ENCODE data around the gene B3GNT8. TPM values are rescaled to one million over a fixed set of nuclear protein-coding genes. Genes with fewer than 3 reads are reported as not detected.

Gene B3GNT8
- total RNA-seq, 1 donor from 2014 or later: 35.8 TPM

DNA sequence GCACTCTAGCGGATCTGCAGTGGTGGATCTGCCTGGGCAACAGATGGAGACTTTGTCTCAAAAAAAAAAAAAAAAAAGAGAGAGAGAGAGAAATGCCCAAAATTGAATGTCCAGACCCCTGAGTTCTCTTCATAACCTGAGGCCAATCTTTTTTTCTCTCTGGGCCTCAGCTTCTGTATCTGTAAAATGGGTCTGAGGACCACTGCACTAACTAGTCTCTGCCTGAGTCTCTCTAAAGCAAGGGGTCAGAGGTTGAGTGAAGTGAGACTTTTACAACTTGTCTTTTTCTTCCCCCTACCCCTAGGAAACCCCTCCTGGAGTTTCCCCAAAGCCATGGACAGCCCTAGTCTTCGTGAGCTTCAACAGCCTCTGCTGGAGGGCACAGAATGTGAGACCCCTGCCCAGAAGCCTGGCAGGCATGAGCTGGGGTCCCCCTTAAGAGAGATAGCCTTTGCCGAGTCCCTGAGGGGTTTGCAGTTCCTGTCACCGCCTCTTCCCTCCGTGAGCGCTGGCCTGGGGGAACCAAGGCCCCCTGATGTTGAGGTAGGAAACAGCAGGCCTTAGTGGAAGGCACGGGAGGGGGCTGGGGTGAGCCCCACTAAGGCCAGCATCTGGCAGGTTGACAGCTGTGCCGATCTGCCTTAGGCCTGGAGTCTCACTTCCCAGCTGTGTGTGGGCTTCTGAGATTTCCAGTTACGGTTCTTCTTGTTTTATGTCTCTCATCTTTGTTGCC lies 49.0 kb downstream of the B3GNT8 start:
- Histone ChIP-seq H3K4me3 (no peak overlapping the region), H3K27me3 (no peaks in the 10 kb centered on the region), H3K9me3 (no peaks in the 10 kb centered on the region), H3K4me1 (peaks cover 47% of the 10 kb centered on the region), H3K36me3 (no peaks in the 10 kb centered on the region), H3K27ac (peak overlapping the region; percentile 5)
- no peak for DNase-seq (ENCODE audit: extremely low spot score in 2 of 2)
- intact Hi-C loops (cut with DNase I): no loop called here
- no peak for TF ChIP-seq POLR2AphosphoS5 (IDR thresholded peaks at IDR 0.05; ENCODE audit: insufficient read depth in 1 of 2, low read depth in 1 of 2)
- TF ChIP-seq POLR2A (IDR thresholded peaks at IDR 0.05): no peak
- TF ChIP-seq, protein P1, sequence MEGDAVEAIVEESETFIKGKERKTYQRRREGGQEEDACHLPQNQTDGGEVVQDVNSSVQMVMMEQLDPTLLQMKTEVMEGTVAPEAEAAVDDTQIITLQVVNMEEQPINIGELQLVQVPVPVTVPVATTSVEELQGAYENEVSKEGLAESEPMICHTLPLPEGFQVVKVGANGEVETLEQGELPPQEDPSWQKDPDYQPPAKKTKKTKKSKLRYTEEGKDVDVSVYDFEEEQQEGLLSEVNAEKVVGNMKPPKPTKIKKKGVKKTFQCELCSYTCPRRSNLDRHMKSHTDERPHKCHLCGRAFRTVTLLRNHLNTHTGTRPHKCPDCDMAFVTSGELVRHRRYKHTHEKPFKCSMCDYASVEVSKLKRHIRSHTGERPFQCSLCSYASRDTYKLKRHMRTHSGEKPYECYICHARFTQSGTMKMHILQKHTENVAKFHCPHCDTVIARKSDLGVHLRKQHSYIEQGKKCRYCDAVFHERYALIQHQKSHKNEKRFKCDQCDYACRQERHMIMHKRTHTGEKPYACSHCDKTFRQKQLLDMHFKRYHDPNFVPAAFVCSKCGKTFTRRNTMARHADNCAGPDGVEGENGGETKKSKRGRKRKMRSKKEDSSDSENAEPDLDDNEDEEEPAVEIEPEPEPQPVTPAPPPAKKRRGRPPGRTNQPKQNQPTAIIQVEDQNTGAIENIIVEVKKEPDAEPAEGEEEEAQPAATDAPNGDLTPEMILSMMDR (IDR thresholded peaks at IDR 0.05): no peak

DNA sequence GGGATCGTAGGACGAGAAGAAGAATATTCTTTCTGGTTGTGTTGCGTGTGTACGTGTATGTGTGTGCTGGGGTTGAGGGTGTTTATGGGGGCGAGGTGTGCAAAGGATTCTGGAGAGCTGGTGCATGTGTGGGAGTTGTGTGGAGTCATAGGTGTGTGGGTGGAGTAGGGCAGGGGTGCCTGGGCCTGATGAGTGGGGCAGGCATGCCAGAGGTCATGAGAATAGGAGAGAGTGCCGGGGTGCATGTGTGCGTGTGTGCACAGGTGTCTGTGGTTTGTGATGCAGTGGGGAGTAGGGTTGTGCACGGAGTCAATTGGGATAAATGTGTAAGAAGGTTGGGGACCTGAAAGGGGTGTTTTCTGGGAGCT lies 50.2 kb downstream of the B3GNT8 start:
- Histone ChIP-seq H3K27ac (peak overlapping the region; percentile 84), H3K27me3 (no peaks in the 10 kb centered on the region), H3K36me3 (no peaks in the 10 kb centered on the region), H3K4me1 (peaks cover 47% of the 10 kb centered on the region), H3K9me3 (no peaks in the 10 kb centered on the region), H3K4me3 (peak overlapping the region; percentile 65 to 70)
- intact Hi-C loops (cut with DNase I): no loop called here
- TF ChIP-seq POLR2A (IDR thresholded peaks at IDR 0.05) (no peak), POLR2AphosphoS5 (IDR thresholded peaks at IDR 0.05; ENCODE audit: insufficient read depth in 1 of 2, low read depth in 1 of 2) (no peak)
- TF ChIP-seq, protein P1 (IDR thresholded peaks at IDR 0.05): no peak
- no peak for DNase-seq (ENCODE audit: extremely low spot score in 2 of 2)

- no peaks in the 10 kb centered on the region for H3K36me3 ChIP-seq
- peak within 1 kb of the TSS; percentile 65 to 70 for H3K4me3 ChIP-seq
- no peaks in the 10 kb centered on the region for H3K27me3 ChIP-seq
- H3K4me1 ChIP-seq: peaks cover 47% of the 10 kb centered on the region
- TF ChIP-seq POLR2AphosphoS5 (IDR thresholded peaks at IDR 0.05; ENCODE audit: insufficient read depth in 1 of 2, low read depth in 1 of 2): peak; percentile 53 to 69
- TF ChIP-seq POLR2A (IDR thresholded peaks at IDR 0.05): no peak
- TF ChIP-seq, protein P1 (IDR thresholded peaks at IDR 0.05): no peak
- H3K27ac ChIP-seq: peak within 1 kb of the TSS; percentile 84
- no peaks in the 10 kb centered on the region for H3K9me3 ChIP-seq
- intact Hi-C loops (cut with DNase I): no loop called here
- no peak for DNase-seq (ENCODE audit: extremely low spot score in 2 of 2)
Measured at GRCh38 chr19:41376241-41376997, 50.8 kb downstream of the B3GNT8 start, which contains the start of gene TMEM91. Gene TMEM91 (plus strand): TSS chr19:41376533. CDS start chr19:41378310, 1,777 bp downstream.

Small RNAs within 50 kb of the gene (small RNA-seq; reads per million reads assigned to genes)
- gene RF00017: not detected

Other genes starting within 250 kb of the B3GNT8 start
- 7.1 TPM for gene CYP2S1, start 234.2 kb downstream of the B3GNT8 start, total RNA-seq
- gene AXL, start 208.2 kb downstream of the B3GNT8 start, total RNA-seq: 53.5 TPM
- gene HNRNPUL1, start 163.0 kb downstream of the B3GNT8 start, total RNA-seq: 116 TPM
- 16.9 TPM for gene CCDC97, start 117.2 kb downstream of the B3GNT8 start, total RNA-seq
- gene TGFB1, start 73.5 kb downstream of the B3GNT8 start, total RNA-seq: 53.3 TPM
- gene B9D2, start 63.2 kb downstream of the B3GNT8 start, total RNA-seq: not detected
- gene TMEM91, start 50.8 kb downstream of the B3GNT8 start, total RNA-seq: 34.4 TPM
- 15.2 TPM for gene EXOSC5, start 30.0 kb downstream of the B3GNT8 start, total RNA-seq
- 68.5 TPM for gene BCKDHA, start 29.6 kb downstream of the B3GNT8 start, total RNA-seq
- 39.8 TPM for gene DMAC2, start 12.5 kb upstream of the B3GNT8 start, total RNA-seq
- not detected for gene ERICH4, start 15.8 kb upstream of the B3GNT8 start, total RNA-seq
- gene CEACAM21, start 148.8 kb upstream of the B3GNT8 start, total RNA-seq: not detected
- gene CEACAM4, start 199.7 kb upstream of the B3GNT8 start, total RNA-seq: not detected

All from vagina (tissue), 2 donors.